GM21723 (cell line): ENCODE results near the gene ZNF273.
A peak's percentile ranks its signal among the peaks of the same experiment; 100 is the strongest.
"Not testable (repeated sequence)": the region's sequence is repeated elsewhere in the genome, so short reads cannot be mapped to it uniquely, and the experiment has no call there.

Experiments
- ATAC-seq: cut with Tn5 transposase; IDR thresholded peaks from one replicate; pipeline ENCODE4 v1.9.1; 2021; ENCODE audit warnings: mild to moderate bottlenecking, moderate library complexity; ENCODE audit not compliant: unreplicated experiment

The ZNF273 gene

DNA sequence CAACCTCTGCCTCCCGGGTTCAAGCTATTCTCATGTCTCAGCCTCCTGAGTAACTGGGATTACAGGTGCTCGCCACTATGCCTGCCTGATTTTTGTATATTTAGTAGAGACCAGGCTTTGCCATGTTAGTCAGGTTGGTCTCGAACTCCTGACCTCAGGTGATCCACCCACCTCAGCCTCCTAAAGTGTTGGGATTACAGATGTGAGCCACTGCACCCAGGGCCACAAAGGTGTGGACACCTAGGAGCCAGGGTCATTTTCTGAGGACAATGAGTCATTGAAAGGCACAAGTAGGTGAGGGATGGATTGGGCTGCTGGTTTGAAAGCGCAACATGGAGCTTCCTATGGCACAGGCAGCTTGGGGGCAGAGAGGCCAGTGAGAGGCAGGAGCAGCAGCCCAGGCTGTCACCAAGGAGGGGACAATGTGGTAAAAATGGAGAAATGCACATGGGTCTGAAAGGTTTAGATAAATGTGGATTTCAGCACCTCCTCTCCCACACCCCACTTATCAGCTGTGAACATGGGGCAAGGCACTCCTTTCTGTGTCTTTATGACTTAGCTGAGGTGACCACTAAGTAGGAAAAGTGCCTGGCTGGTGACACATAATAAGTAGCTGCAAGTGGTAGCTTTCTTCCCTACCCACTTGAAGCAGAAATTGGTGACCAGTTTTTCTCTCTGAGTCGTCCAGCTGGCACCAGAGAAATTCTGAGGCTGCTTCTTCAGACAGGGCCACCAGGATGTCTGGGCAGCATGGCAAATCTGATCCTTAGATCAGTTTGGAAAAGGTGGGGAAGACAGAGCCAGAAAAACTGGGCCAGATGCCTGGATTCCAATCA is 41.8 kb downstream of the ZNF273 start:
- ATAC-seq, result not testable (repeated sequence)

DNA sequence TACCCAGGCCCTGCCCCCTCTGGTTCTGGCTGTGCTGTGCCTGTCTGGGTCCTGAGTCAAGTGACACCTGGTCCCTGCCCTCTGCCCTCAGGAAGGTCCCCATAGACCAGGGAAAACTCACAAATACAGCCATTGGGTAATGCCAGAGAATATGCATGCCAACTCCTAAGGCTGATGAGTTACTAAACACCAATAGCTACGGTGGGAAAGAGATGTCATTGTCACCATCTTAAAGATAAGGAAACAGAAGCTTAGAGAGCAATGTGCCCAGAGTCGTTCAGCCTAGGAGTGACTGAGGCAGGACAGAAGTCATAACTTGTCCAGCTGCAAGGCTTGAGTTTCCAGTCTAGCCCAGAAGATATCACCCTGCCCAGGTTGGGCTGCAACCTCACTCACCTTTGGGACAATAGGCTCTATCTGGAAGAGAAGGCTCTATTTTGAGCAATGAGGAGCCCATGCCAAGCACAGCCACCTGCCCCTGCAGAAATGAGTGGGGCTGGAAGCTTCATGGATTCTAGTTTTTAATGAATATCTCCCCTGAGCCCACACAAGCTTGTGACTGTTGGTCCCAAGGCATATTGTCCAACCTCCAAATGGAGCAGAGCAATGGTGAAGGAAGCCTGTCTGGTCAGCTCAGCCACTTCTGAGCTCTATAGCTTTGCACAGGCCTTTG is 42.6 kb downstream of the ZNF273 start:
- no peak for ATAC-seq

DNA sequence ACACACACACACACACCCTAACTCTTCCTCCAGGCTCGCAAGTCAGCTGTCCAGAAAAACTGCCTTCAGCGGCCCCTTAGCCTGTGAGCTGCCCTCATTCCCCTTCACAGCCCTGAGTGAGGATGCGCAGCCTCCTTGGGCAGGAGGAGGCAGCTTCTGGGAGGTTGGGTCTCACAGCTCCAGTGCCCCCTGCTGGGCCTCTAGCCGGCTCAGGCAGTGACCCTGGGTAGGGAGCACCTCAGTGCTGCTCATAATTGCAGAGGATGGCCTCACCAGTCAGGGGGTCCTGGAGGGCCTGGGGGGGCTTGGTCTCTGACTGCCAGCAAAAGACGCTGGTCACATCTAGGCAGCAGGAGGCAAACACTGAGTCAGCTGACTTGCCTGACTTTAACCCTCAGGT is 43.7 kb downstream of the ZNF273 start:
- no peak for ATAC-seq

DNA sequence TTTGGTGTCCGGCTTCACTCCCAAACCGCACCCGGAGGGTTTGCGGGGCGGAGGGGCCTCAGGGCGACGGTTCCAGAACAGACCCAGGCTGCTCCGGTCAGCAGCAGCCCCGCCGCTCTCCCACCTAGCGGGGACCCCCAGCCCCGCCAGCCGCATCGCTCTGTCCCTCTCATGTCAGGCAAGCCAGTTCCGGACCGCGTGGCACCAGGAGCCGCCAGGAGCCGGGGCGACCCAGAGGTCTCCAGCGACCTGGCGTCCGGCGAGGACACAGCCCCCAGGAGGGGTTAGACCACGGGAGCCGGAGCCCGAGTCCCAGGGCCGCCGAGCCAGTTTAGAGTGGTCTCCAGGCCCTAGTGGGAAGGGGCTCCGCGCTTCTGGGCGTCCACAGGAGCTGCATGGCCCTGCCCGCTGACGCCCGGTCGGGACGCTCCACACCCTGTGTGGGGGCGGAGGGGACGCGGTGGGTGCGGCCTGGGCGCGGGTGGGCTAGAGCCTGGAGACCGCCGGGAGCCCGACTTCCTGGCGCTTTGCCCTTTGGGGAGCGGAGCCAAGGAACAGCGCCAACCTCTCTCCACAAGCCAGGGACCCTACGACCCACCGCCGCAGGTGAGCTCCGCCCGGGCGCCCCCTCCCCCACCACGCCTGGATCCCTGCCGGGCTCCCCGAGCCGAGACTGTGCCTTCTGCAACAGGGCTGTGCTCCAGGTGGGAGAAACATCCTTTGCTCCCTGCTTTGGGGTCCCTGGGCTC is 44.4 kb downstream of the ZNF273 start:
- no peak for ATAC-seq

- ATAC-seq, result not testable (repeated sequence)
Observed at GRCh38 chr7:64948774-64949173, 45.7 kb downstream of the ZNF273 start.

DNA sequence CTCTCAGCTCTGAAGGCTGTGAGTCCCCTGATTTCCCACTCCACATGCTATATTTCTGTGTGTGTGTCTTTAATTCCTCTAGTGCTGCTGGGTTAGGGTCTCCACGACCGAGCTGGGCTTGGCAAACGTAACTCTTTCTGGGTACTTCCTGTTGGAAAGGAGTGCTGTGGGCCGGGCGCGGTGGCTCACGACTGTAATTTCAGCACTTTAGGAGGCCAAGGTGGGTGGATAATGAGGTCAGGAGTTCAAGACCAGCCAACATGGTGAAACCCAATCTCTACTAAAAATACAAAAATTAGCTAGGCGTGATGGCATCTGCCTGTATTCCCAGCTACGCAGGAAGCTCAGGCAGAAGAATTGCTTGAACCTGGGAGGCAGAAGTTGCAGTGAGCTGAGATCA is 47.6 kb downstream of the ZNF273 start:
- ATAC-seq, result not testable (repeated sequence)

DNA sequence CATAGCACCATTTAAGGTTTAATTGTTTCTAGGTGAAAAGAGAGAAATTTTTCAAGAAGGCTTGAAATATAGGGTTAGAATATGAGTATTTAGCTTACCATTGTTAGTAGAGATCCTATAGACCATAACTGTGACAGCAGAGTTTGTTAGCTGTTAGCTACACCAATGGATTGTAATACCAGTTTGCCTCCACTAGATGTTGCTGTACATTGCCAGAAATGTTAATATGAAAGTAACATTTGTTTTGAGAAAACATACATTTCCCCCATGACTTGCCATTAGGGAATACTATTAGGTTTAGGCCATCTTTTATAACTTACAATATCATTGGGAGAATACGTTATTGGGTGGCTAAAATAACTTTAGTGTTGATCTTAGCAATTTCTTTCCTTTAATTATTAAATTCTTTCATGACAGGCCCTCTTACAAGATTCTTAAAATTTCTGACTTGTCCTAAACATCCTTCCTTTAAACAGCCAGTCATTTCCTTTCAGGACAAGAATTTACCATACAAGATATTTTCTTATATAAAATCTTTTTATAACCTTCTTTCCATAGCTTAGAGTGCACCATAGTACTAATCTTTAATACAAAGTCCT is 48.3 kb downstream of the ZNF273 start:
- ATAC-seq, result peak; percentile 65

DNA sequence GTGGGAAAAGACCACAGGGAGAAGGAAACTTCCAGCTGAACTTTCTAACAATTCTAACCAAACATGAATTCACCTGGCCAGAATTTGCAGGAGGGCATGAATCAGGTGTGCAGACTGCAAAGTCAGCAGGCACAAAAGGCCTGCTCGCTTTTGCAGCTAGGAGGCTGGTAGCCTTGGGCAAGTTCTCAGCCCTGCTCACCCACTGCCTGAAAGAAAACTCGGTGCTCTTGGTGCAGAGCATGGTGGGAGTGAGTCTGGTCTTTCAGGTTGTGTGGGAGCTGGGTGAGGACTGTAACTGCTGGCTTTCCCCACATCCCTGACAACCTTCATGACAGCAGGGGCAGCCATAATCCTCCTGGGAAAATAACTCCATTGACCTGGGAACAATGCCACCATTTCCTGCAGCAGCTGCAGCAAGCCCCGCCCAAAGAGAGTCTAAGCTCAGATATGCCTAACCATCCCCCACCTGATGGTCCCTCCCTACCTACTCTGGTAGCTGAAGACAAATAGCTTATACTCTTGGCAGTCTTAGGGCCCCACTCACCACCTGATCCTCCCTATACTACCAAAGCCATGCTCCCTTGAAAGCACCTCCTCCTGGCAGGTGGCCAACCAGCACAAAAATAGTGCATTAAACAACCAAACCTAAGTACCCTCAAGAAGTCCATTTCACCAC is 56.1 kb downstream of the ZNF273 start:
- no peak for ATAC-seq

GRCh38 chr7:64965594-64965993 is 62.5 kb downstream of the ZNF273 start:
- no peak for ATAC-seq

GRCh38 chr7:64978497-64979203 is 75.6 kb downstream of the ZNF273 start:
- ATAC-seq, result no peak
